Dendritic cell treated with granulocyte-macrophage colony-stimulating factor and Interleukin-4, amounts not matched to agents 40 ng/mL and 50 ng/mL, for 4 days (primary cell): ENCODE measurements around the gene GAD1.

Experiments
- H3K27ac Mint-ChIP-seq: one replicate; pipeline ENCODE4 v1.8.0; 2022; ENCODE audit warnings: mild to moderate bottlenecking, mixed read lengths
- H3K27me3 Mint-ChIP-seq: one replicate; pipeline ENCODE4 v1.8.0; 2022; ENCODE audit warnings: mild to moderate bottlenecking, mixed read lengths
- H3K36me3 Mint-ChIP-seq: one replicate; pipeline ENCODE4 v1.8.0; 2022; ENCODE audit warnings: low read depth, mixed read lengths
- H3K4me1 Mint-ChIP-seq: one replicate; pipeline ENCODE4 v1.8.0; 2022; ENCODE audit warnings: low read depth, mixed read lengths
- H3K4me3 Mint-ChIP-seq: one replicate; pipeline ENCODE4 v1.8.0; 2022; ENCODE audit warnings: mild to moderate bottlenecking, moderate library complexity, mixed read lengths
- H3K9me3 Mint-ChIP-seq: one replicate; pipeline ENCODE4 v1.8.0; 2022; ENCODE audit warnings: mixed read lengths
- intact Hi-C: fragments of 100-400 bp; cut with micrococcal nuclease; formaldehyde crosslinking; loops from one replicate; pipeline ENCODE4 v1.15.0; 2022

GAD1 gene

DNA sequence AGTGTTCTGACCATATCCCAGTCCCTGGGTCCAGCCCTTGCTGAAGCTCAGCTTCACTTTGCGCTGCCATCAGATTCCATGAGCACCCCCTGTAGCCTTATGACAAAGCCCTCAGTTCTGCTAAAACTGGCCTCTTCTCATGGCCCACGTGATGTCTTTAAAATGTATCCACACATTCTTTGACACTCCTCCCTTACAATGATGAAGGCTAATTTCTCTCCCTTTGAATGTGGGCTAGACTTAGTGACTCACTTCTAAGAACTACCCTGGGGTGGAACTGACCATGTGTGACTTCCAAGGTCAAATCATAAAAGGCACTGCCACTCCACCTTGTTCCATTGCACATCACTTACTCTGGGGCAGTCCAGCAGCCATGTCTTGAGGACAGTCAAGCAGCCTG lies 67.0 kb downstream of the GAD1 start:
- intact Hi-C loops: no loop called here
- Mint-ChIP-seq H3K27me3 (peaks cover 7% of the 10 kb centered on the region), H3K4me1 (no peaks in the 10 kb centered on the region), H3K9me3 (no peaks in the 10 kb centered on the region), H3K36me3 (no peaks in the 10 kb centered on the region), H3K27ac (no peak overlapping the region), H3K4me3 (no peak overlapping the region)

DNA sequence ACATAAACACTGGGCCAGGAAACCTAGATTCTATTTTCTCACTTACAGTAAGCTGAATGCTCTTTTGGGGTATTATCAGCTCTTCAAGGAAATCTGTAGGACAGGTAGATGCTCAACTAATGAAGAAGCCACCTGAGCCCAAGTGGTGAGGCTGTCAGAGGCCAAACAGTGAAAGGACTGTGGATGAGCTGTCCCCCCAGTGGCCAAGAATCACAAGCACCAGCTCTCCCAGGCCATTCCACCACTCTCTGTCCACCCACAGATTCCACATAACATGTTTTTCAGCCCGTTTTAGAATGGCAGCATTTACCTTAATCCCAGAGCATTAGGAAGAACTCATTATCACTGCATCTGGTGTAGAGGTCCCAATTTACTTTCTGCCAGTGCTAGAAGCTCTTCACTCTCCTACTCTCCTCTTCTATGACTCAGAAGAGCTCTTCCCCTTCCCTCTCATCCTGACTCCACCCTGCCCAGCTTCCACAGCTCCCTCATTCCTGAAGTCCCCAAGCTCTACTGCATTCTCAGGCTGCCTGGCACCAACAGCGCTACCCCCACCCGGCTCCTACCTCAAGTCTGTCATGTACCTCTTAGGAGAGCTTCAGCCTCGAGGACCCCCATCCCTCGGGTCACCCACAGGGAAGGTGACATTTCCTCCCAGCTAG lies 68.6 kb downstream of the GAD1 start:
- Mint-ChIP-seq H3K27ac (no peak overlapping the region), H3K4me1 (no peaks in the 10 kb centered on the region), H3K36me3 (no peaks in the 10 kb centered on the region), H3K4me3 (no peak overlapping the region), H3K27me3 (peaks cover 6% of the 10 kb centered on the region), H3K9me3 (no peaks in the 10 kb centered on the region)
- intact Hi-C loops: no loop called here

DNA sequence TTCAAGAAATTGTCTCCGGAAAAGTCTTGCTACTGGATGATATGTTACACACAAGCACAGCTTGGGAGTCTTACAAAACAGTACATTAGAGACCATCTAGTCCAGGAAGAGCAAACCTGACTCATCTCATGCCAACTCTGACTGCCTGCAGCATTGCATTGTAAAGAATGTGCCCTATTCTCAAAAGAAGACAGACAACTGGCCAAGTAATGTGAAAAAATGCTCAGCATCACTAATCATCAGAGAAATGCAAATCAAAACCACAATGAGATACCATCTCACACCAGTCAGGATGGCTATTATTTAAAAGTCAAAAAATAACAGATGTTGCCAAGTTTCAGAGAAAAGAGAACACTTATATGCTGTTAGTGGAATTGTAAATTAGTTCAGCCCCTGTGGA lies 69.7 kb downstream of the GAD1 start:
- peaks cover 5% of the 10 kb centered on the region for H3K27me3 Mint-ChIP-seq
- no peak overlapping the region for H3K4me3 Mint-ChIP-seq
- intact Hi-C loops: no loop called here
- no peak overlapping the region for H3K27ac Mint-ChIP-seq
- H3K4me1 Mint-ChIP-seq: no peaks in the 10 kb centered on the region
- no peaks in the 10 kb centered on the region for H3K9me3 Mint-ChIP-seq
- H3K36me3 Mint-ChIP-seq: no peaks in the 10 kb centered on the region

DNA sequence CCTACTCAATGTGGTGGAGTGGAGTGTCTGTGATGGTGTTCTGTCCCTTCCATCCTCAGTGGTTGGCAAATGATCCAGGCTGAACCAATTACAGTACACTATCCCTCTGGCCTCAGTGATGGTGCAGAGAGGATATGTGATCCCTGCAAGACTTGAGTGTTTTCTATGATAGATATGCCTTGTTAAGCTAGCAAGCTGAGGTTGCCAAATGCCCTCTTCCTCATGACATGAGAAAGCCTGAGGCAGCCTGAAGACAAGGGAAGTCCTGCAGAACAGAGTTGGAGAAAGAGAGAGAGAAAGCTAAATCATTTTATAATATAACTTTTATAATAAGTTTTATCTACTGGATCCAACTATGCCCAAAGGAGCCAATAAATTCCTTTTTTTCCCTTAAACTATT lies 70.8 kb downstream of the GAD1 start:
- intact Hi-C loops: no loop called here
- Mint-ChIP-seq H3K27me3 (peaks cover under 1% of the 10 kb centered on the region), H3K27ac (no peak overlapping the region), H3K9me3 (no peaks in the 10 kb centered on the region), H3K36me3 (no peaks in the 10 kb centered on the region), H3K4me3 (no peak overlapping the region), H3K4me1 (no peaks in the 10 kb centered on the region)

DNA sequence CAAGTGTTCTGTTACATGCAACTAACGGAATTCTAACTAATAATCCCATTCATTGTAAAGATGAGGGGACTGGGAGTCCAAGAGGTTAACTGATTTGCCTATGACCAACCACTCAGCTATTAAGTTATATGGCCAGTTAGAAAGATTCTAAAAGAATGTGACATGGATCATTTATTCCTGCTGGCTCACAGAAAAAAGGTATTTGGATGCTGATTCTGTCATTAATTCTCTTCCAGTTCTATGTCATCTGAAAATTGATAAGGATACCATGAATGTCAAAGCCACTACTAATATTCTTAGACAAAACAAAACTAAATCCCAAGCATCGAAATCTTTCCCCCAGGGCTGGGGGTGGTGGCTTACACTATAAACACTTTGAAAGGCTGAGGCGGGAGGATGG lies 71.2 kb downstream of the GAD1 start:
- Mint-ChIP-seq H3K4me3 (no peak overlapping the region), H3K36me3 (no peaks in the 10 kb centered on the region), H3K9me3 (no peaks in the 10 kb centered on the region), H3K4me1 (no peaks in the 10 kb centered on the region), H3K27me3 (no peaks in the 10 kb centered on the region), H3K27ac (no peak overlapping the region)
- intact Hi-C loops: no loop called here

DNA sequence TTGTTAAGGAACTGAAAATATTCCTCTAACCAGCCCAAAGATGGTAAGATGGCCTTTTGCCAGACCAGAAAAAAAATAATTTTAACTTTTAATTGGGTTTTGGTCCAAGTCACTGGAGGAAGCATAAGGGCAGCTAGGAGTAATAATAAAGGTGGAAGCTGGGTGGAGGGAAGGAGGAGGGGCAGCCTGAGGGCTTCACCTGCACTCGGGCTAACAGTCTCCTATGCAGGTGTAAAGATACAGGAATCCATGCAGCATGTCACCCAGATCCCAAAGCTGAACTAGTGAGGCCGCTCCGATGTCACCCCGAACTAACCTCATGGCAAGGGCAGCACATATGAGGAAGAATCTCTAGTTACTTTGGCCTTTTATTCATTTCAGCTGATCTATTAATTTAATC lies 75.2 kb downstream of the GAD1 start:
- Mint-ChIP-seq H3K27ac (no peak overlapping the region), H3K4me3 (no peak overlapping the region), H3K27me3 (no peaks in the 10 kb centered on the region), H3K36me3 (no peaks in the 10 kb centered on the region), H3K4me1 (no peaks in the 10 kb centered on the region), H3K9me3 (no peaks in the 10 kb centered on the region)
- intact Hi-C loops: no loop called here

DNA sequence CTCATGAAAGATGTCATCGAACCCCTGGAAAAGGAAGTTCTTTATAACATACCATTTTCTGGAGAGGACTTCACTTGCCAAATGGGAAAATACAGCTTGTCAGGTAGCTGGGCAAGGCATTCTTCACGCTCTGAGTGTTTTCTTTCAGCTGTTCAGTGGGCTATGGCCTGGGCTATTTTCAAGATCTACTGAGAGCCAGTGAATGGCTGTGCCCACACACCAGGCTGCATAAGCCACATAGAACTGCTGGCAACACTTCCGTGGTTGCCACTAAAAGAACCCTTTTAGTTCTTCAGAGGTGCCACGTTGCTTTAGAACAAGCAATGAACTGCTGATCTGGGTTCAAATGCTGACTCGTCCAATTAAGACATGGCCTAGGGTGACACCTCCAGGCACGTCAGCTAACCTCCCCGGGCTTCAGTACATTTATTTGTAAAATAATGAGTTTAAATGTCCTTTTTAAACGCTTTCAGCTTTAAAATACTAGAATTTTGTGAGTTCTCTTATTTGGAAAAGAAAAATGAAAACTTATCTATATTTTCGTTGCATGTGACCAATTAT lies 75.8 kb downstream of the GAD1 start:
- Mint-ChIP-seq H3K4me3 (no peak overlapping the region), H3K9me3 (no peaks in the 10 kb centered on the region), H3K4me1 (no peaks in the 10 kb centered on the region)

DNA sequence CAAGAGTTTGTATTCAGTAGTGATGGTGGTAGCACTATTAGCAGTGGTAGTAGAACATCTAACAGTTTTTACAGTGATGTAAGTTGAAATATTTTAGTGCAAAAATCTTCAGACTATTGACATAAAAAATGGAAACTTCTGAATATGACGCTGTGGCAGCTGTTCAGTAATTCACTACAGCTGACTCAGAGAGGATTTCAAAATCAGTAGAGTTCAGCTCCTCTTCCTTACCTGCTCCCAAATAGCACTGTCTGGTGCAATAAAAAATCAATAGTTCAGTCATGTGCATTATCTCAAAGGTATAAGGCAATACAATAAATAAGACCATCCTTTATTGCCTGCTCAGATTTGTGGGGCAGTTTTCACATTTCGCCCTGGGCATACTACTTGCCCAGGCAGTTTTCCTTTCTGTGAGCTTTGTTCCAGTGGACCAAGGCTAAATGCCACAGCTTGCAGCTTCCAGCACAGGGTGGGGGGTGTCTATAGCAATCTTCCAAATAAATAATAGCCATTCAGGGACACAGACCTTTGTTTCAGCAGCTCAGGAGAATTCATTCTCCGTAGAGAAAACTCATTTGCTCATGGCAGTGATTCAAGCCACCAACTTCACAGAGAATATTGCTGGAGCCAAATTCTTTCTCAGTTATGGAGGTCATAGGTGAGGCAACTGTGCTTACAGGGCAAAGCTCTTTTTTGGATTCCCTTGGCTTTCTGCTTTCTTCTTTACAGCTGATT lies 78.5 kb downstream of the GAD1 start:
- H3K27ac Mint-ChIP-seq: no peak overlapping the region
- H3K4me3 Mint-ChIP-seq: no peak overlapping the region
- no peaks in the 10 kb centered on the region for H3K9me3 Mint-ChIP-seq
- intact Hi-C loops: no loop called here
- H3K4me1 Mint-ChIP-seq: no peaks in the 10 kb centered on the region
- H3K27me3 Mint-ChIP-seq: no peaks in the 10 kb centered on the region
- H3K36me3 Mint-ChIP-seq: no peaks in the 10 kb centered on the region

More for the DNA sequence above, 75.8 kb downstream of the GAD1 start:
- Mint-ChIP-seq H3K27me3 (no peaks in the 10 kb centered on the region), H3K27ac (no peak overlapping the region), H3K36me3 (no peaks in the 10 kb centered on the region)
- intact Hi-C loops: no loop called here

DNA sequence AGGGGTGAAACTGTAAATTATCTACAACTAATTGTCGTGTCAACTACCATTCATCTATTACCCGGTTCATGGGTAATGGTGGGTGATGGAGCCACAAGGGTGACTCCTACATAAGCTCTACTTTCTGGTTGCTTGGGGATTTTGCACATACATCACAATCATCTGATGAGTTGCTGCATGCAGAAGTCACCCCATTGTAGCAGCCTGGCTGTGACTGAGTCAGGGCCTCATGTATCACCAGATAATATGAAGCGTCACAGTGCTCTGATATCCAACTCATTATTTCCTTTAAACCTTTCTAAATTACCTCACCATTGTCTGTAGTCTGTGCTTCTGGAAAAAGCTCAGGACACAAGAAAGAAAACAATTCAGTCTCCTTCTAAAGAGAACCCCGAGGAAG lies 79.9 kb downstream of the GAD1 start:
- no peak overlapping the region for H3K4me3 Mint-ChIP-seq
- no peaks in the 10 kb centered on the region for H3K27me3 Mint-ChIP-seq
- no peaks in the 10 kb centered on the region for H3K36me3 Mint-ChIP-seq
- no peak overlapping the region for H3K27ac Mint-ChIP-seq
- intact Hi-C loops: no loop called here
- H3K9me3 Mint-ChIP-seq: no peaks in the 10 kb centered on the region
- H3K4me1 Mint-ChIP-seq: no peaks in the 10 kb centered on the region

DNA sequence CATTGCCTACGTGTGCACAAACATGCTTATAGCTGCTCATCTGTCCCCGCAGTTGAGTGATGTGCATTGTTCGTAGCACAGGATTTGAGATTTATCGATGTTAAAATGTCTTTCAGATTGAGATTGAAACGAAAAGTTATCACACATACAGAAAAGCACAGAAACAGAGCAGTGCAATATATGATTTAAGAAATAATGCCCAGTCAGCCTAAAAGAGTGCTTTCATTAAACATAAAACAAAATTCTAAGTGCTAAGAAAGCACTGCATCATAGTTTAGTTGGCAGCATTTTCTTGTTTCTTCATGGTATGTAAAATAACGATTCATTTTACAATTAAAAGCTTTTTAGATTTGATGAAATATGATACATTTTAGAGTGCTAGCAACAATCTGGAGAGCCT lies 80.4 kb downstream of the GAD1 start:
- no peaks in the 10 kb centered on the region for H3K27me3 Mint-ChIP-seq
- no peak overlapping the region for H3K4me3 Mint-ChIP-seq
- no peak overlapping the region for H3K27ac Mint-ChIP-seq
- H3K9me3 Mint-ChIP-seq: no peaks in the 10 kb centered on the region
- no peaks in the 10 kb centered on the region for H3K4me1 Mint-ChIP-seq
- no peaks in the 10 kb centered on the region for H3K36me3 Mint-ChIP-seq
- intact Hi-C loops: no loop called here

DNA sequence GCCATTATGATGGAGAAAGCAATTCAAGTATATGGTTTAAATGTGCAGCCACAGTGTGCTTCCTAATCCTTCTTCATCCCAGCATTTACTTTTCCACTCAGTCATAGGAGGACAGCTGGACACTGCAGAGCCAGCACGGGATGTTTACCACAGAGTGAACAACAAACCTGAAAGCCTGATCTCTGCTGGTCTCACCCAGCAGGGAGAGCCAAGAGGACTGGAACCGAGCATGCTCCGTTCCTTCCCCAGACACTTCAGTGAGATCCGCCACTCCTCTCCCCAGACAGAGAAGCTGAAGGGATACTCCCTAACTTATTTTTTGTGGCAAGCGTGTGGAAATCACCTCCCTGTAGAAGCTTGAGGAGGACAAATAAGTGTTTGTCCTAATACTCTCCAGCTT lies 89.2 kb downstream of the GAD1 start:
- no peak overlapping the region for H3K4me3 Mint-ChIP-seq
- peaks cover 29% of the 10 kb centered on the region for H3K9me3 Mint-ChIP-seq
- intact Hi-C loops: no loop called here
- H3K4me1 Mint-ChIP-seq: no peaks in the 10 kb centered on the region
- H3K27me3 Mint-ChIP-seq: peaks cover 2% of the 10 kb centered on the region
- no peaks in the 10 kb centered on the region for H3K36me3 Mint-ChIP-seq
- no peak overlapping the region for H3K27ac Mint-ChIP-seq
